Fibroblast of upper back skin (primary cell): Measurements from ENCODE around the gene DNAJA1.
"Not testable (repeated sequence)": the region's sequence is repeated elsewhere in the genome, so short reads cannot be mapped to it uniquely, and the experiment has no call there.

Experiments used
- DNase-seq: peaks from one replicate; pipeline ENCODE4 v3.0.0-alpha.2; 2013

DNAJA1 gene

GRCh38 chr9:33082538-33083326 is 57.7 kb downstream of the DNAJA1 start:
- DNase-seq: no peak

GRCh38 chr9:33085672-33086071 is 60.6 kb downstream of the DNAJA1 start:
- not testable (repeated sequence) for DNase-seq
